Activated B cell treated with CpG ODN at 0.5 μM for 24 hours (primary cell): Measurements from ENCODE around the gene PHLDB3. TPM values are rescaled to one million over a fixed set of nuclear protein-coding genes. Genes with fewer than 3 reads are reported as not detected.

Experiments
- ATAC-seq: fragments of 200-7000 bp; cut with Tn5 transposase; one replicate; pipeline ENCODE4 v1.10.0; 2021; ENCODE audit warnings: low read depth, mild to moderate bottlenecking, moderate library complexity
- CTCF ChIA-PET: fragments of 350-600 bp; sonication (Branson Sonifier 250); formaldehyde crosslinking; loops from one replicate; lab custom pipeline; 2021; ENCODE audit warnings: antibody characterized with exemption; lab: Charles Lee
- POLR2A ChIA-PET: fragments of 350-600 bp; sonication (Branson Sonifier 250); formaldehyde crosslinking; loops from one replicate; lab custom pipeline; 2021; ENCODE audit warnings: antibody characterized with exemption; lab: Charles Lee
- DNase-seq: peaks from one replicate; pipeline ENCODE4 v3.0.0; 2022
- H3K27ac Mint-ChIP-seq: one replicate; pipeline ENCODE4 v1.8.0; 2020; ENCODE audit warnings: mixed read lengths
- H3K27me3 Mint-ChIP-seq: one replicate; pipeline ENCODE4 v1.8.0; 2021; ENCODE audit warnings: mixed read lengths
- H3K36me3 Mint-ChIP-seq: one replicate; pipeline ENCODE4 v1.8.0; 2021; ENCODE audit warnings: low read depth, mixed read lengths
- H3K4me1 Mint-ChIP-seq: one replicate; pipeline ENCODE4 v1.8.0; 2021; ENCODE audit warnings: mixed read lengths
- H3K4me3 Mint-ChIP-seq: one replicate; pipeline ENCODE4 v1.8.0; 2020; ENCODE audit warnings: mild to moderate bottlenecking, mixed read lengths
- H3K9me3 Mint-ChIP-seq: one replicate; pipeline ENCODE4 v1.8.0; 2020; ENCODE audit warnings: mixed read lengths
- intact Hi-C: fragments of 100-400 bp; cut with micrococcal nuclease; formaldehyde crosslinking; loops from one replicate; pipeline ENCODE4 v1.15.1; 2024
- total RNA-seq: library from RNA; stranded (reverse); gene quantifications from 2 replicates; pipeline ENCODE4 v1.2.3, GENCODE V29; 2022
- TF ChIP-seq, protein P1 (sequence below): fragments of 200-600 bp; IDR thresholded peaks from one replicate; pipeline ENCODE4 v1.8.0; 2022; ENCODE audit warnings: antibody characterized with exemption, mild to moderate bottlenecking

PHLDB3 gene
- total RNA-seq, 1 donor from 2014 or later: 32.2 TPM

DNA sequence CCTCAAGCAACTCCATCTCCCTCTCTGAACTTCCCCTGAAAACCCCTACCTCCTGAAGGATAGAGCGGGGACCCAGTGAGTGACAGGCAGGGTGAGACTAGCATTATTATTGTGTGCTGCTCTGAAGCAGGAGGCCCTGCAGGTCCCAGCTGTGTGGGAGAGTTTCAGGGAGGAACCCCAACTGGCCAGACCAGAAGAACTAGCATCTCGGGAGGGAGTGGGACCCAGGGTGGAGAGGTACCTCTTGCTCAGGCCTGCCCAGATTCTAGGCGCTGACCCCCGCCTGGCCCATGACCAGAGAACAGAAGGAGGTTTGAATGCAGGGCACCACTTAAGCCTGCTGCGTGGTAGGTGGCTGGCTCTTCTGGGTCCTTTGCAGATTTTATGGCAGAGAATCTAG lies 33.5 kb downstream of the PHLDB3 start:
- TF ChIP-seq, protein P1, sequence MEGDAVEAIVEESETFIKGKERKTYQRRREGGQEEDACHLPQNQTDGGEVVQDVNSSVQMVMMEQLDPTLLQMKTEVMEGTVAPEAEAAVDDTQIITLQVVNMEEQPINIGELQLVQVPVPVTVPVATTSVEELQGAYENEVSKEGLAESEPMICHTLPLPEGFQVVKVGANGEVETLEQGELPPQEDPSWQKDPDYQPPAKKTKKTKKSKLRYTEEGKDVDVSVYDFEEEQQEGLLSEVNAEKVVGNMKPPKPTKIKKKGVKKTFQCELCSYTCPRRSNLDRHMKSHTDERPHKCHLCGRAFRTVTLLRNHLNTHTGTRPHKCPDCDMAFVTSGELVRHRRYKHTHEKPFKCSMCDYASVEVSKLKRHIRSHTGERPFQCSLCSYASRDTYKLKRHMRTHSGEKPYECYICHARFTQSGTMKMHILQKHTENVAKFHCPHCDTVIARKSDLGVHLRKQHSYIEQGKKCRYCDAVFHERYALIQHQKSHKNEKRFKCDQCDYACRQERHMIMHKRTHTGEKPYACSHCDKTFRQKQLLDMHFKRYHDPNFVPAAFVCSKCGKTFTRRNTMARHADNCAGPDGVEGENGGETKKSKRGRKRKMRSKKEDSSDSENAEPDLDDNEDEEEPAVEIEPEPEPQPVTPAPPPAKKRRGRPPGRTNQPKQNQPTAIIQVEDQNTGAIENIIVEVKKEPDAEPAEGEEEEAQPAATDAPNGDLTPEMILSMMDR: no peak
- Mint-ChIP-seq H3K4me1 (peaks cover 14% of the 10 kb centered on the region), H3K9me3 (no peaks in the 10 kb centered on the region), H3K36me3 (peaks cover 2% of the 10 kb centered on the region), H3K27ac (no peak overlapping the region), H3K4me3 (no peak overlapping the region), H3K27me3 (no peaks in the 10 kb centered on the region)
- ATAC-seq (no peak), DNase-seq (no peak)
- CTCF ChIA-PET: no interaction called here
- POLR2A ChIA-PET: no interaction called here
- intact Hi-C loops: no loop called here

DNA sequence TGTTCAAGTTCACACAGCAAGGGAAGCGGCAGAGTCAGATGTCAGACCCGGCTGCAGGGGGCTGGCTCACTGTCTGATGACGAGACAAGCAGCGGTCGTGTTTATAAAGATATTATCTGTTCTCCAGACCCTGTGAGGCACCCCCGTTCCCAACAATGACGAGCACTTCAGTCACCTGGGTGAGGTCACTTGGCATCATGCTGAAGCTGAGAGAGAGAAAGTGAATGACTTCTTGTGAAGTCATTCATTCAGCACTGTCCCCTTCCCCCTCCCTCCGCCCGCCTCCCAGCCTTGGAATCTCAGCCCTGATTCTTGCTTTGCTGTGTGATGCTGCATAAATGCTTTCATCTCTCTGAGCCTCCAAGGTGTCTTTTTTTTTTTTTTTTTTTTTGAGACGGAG lies 34.3 kb downstream of the PHLDB3 start:
- H3K36me3 Mint-ChIP-seq: peaks cover under 1% of the 10 kb centered on the region
- intact Hi-C loops: no loop called here
- CTCF ChIA-PET: no interaction called here
- DNase-seq: no peak
- POLR2A ChIA-PET: no interaction called here
- no peak overlapping the region for H3K27ac Mint-ChIP-seq
- H3K9me3 Mint-ChIP-seq: no peaks in the 10 kb centered on the region
- no peak for ATAC-seq
- no peak overlapping the region for H3K4me3 Mint-ChIP-seq
- TF ChIP-seq, protein P1: no peak
- H3K27me3 Mint-ChIP-seq: peaks cover 7% of the 10 kb centered on the region
- H3K4me1 Mint-ChIP-seq: peaks cover 6% of the 10 kb centered on the region

DNA sequence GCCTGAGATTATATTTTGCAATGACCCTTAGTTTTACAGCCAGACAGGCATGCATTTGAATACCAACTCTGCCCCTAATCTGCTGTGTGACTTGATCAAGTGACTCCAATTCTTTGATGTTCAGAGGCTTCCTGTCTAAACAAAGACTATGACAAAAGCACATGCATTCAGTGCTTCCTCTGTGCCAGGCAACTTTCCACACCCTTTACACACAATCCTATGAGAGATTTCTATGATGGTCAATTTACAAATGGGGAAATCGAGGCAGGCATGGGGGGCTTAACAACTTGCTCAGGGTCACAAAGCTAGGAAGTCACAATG lies 35.4 kb downstream of the PHLDB3 start:
- POLR2A ChIA-PET: no interaction called here
- Mint-ChIP-seq H3K27me3 (peaks cover 7% of the 10 kb centered on the region), H3K9me3 (no peaks in the 10 kb centered on the region), H3K4me3 (no peak overlapping the region), H3K36me3 (no peaks in the 10 kb centered on the region), H3K27ac (no peak overlapping the region), H3K4me1 (peaks cover 6% of the 10 kb centered on the region)
- DNase-seq (no peak), ATAC-seq (no peak)
- TF ChIP-seq, protein P1: no peak
- intact Hi-C loops: no loop called here
- CTCF ChIA-PET: interaction anchor here (0.6 kb wide), 1 partner anchor 67 kb away, joined by 6 read pairs; no protein-coding TSS in a partner anchor

DNA sequence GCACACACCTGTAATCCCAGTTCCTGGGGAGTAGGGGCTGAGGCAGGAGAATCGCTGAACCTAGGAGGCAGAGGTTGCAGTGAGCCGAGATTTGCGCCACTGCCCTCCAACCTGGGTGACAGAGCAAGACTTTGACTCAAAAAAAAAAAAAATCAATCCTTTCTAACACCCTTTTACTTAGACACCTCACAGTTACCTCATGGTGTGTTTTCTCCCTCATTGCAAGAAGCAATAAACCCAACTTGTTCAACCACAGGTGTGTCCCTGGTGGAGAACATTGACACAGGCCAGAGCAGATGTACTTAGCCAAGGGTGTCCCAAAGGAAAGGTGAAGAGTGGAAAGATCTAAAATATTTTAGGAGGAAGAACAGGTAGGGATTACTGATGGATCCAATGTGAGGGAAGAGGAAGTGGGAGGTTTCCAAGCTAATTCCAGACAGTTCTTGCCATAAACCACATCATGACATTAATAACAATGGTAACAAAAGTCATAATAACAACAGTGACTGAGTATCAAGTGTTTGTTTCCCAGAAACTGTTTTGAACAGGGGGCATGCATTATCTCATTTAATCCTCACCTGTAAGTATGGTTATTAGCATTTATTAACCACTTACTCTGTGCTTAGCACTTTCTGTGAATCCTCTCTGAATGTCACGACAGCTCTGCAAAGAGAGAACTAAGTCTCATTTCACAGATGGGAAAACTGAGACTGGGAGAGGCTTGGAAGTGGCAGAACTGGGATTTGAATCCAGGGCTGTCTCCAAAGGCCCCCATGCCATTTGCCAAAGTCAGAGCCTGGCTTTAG lies 36.0 kb downstream of the PHLDB3 start:
- no peaks in the 10 kb centered on the region for H3K36me3 Mint-ChIP-seq
- DNase-seq (no peak), ATAC-seq (no peak)
- POLR2A ChIA-PET: interaction anchor here (0.7 kb wide), 1 partner anchor 44 kb away, joined by 3 read pairs; no protein-coding TSS in a partner anchor
- peaks cover 7% of the 10 kb centered on the region for H3K27me3 Mint-ChIP-seq
- H3K9me3 Mint-ChIP-seq: no peaks in the 10 kb centered on the region
- H3K4me3 Mint-ChIP-seq: no peak overlapping the region
- peaks cover 11% of the 10 kb centered on the region for H3K4me1 Mint-ChIP-seq
- intact Hi-C loops: no loop called here
- CTCF ChIA-PET: interaction anchor here (0.6 kb wide), 1 partner anchor 68 kb away, joined by 6 read pairs; no protein-coding TSS in a partner anchor
- TF ChIP-seq, protein P1: no peak
- H3K27ac Mint-ChIP-seq: no peak overlapping the region

DNA sequence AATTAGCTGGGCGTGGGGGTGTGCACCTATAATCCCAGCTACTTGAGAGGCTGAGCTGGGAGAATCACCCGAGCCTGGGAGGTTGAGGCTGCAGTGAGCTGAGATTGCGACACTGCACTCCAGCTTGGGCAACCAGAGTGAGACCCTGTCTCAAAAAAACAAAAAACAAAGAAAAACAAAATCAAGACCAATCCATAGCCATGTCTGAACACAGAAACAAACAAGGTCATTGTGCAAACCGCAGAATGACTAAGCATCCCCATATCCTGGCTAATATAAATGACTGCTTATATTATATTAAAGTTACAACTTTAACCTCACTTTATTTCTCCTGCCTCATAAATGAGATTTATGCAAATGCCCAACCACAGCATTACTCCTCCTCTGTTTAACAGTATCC lies 36.8 kb downstream of the PHLDB3 start:
- TF ChIP-seq, protein P1: no peak
- no peak overlapping the region for H3K4me3 Mint-ChIP-seq
- no peak for DNase-seq
- no peak for ATAC-seq
- CTCF ChIA-PET: no interaction called here
- peaks cover 7% of the 10 kb centered on the region for H3K27me3 Mint-ChIP-seq
- intact Hi-C loops: no loop called here
- POLR2A ChIA-PET: interaction anchor here (0.7 kb wide), 1 partner anchor 43 kb away, joined by 3 read pairs; no protein-coding TSS in a partner anchor
- no peaks in the 10 kb centered on the region for H3K9me3 Mint-ChIP-seq
- no peak overlapping the region for H3K27ac Mint-ChIP-seq
- peaks cover 17% of the 10 kb centered on the region for H3K4me1 Mint-ChIP-seq
- H3K36me3 Mint-ChIP-seq: no peaks in the 10 kb centered on the region
